Activated T-cell treated with anti-CD3 and anti-CD28 coated beads for 48 hours (primary cell): ENCODE data around the gene LAMA1.
"Not testable (repeated sequence)": the region's sequence is repeated elsewhere in the genome, so short reads cannot be mapped to it uniquely, and the experiment has no call there.

ENCODE experiments used
- DNase-seq: peaks from one replicate; pipeline ENCODE4 v3.0.0-alpha.2; 2020; ENCODE audit warnings: low read depth

Gene LAMA1

GRCh38 chr18:6949800-6950586, 167.6 kb downstream of the LAMA1 start:
- DNase-seq, result no peak

DNA sequence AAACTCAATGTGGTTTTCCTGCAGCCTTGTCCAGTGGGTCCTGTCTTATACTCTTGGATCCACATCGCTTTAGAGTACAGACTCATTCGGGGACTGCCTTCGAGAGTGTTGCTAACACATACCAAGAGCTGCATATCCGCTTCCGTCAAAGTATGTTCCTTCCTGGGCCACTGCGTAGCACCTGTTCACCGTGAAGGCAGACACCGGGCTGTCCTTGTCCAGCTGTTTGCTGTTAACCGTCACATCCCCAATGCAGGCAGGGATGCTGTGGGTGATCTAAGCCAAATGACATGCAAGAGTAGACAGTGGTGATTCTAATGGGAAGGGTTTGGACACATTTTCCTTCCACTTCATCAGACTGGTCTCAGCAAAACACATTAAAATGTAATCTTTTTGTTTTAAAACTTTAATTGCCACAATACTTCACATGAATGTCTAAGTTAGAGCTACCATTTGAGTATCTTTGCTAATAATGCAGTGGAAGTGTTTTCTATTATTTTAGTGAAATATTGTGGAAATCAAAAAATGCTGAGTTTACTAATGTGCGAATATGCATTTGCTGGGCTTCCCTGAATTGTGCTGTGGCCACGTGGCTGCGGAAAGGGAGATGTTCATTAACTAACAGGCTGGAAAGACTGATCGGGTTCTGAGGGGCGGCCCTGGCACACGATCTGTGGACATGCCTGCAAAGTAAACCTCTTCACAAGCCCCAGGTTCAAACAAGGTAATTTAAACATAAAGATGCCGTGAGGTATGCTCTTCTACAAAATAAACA, 169.1 kb downstream of the LAMA1 start:
- DNase-seq, result no peak

- no peak for DNase-seq
These were observed 170.1 kb downstream of the LAMA1 start for GRCh38 chr18:6947338-6948030.

DNA sequence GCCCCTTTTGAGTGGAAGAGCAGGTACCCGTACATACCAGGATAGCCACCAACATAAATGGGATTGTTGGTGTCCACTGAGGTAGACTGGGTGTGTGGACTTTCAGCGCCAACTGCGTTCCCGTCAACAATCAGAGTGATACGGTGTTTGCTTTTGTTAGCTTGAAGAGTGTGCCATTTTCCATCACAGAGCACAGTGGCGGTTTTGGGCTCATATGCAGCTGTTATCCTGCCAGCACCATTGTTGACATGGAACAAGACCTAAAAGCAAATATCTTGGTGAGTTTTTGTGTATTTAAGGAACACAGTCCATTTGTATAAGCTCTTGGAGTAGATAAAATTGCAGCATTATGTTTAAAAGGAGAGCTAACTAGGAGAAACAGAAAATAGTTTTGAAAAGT, 174.5 kb downstream of the LAMA1 start:
- DNase-seq, result no peak

GRCh38 chr18:6942742-6943141, 174.9 kb downstream of the LAMA1 start:
- no peak for DNase-seq

DNA sequence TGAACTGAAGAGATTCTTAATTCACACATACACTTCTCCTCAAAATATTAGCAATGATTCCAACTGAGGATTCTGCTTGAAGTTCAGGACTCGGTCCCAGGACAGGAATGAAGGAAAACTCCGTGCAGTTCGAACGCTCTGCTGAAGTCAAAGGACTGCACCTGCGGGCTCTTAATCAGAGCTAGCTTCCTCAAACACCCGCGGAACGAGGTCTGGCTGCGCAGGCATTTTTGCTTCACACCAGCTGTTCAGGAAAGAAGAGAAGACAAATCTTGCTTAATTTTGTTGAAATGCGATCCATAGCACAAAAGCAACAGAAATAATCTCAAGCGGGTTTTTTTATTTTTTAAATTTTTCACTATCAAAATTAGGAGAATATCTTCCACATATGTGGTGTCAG, 175.6 kb downstream of the LAMA1 start:
- no peak for DNase-seq

DNA sequence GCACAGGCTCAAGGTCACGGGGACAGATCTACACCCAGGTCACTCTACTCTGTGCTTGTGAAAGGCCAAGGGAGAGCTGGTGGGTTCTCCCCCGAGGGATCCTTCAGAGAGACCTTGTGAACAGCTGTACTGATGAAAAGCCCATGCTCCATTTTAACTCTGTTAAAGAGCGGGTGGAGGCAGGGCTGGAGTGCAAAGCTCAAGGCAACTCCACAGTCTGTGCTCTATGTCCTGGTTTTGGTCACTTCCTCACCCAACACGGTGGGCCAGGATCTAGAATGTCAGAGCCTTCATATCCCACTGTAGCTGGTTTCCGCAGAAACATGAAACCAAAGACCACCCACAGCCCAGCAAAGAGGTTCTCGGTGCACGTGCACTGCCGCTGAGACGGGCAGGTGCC, 177.1 kb downstream of the LAMA1 start:
- DNase-seq, result no peak

GRCh38 chr18:6939972-6940371, 177.6 kb downstream of the LAMA1 start:
- no peak for DNase-seq

GRCh38 chr18:6938403-6938802, 179.2 kb downstream of the LAMA1 start:
- DNase-seq, result not testable (repeated sequence)

DNA sequence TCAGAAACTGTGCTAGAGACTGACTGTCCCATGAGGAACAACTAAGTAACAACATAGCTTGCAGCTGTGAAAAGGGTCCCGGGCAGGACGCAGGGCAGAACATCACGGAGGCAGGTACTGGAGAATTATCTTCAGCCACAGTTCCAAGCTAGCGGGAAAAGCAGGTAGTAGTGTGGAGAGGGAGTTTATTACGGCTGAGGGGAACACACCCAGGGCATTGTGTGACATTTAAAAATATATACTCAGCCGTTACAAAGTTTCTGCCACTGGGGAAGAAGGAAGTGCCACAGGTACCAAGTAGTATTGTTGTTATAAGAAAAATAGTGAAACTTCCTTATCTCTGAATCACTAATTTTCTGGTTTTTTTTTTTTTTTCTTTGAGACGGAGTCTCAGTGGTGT, 179.6 kb downstream of the LAMA1 start:
- no peak for DNase-seq

DNA sequence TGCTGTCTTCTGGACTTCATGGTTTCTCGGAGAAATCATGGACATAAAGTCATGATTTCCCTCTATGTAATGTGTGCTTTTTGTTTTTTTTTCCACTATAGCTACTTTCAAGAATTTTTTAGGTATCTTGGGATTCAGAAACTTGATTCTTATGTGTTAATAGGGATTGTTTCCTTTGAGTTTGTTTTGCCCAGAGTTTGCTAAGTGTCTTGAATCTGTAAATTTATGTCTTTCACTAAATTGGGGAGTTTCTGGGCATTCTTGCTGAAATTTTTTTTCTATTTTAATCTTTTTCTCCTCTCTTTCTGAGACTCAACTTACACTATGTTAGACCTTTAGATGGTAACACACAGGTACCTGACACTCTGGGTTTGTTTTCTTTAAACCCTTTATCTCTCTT, 182.7 kb downstream of the LAMA1 start:
- no peak for DNase-seq

DNA sequence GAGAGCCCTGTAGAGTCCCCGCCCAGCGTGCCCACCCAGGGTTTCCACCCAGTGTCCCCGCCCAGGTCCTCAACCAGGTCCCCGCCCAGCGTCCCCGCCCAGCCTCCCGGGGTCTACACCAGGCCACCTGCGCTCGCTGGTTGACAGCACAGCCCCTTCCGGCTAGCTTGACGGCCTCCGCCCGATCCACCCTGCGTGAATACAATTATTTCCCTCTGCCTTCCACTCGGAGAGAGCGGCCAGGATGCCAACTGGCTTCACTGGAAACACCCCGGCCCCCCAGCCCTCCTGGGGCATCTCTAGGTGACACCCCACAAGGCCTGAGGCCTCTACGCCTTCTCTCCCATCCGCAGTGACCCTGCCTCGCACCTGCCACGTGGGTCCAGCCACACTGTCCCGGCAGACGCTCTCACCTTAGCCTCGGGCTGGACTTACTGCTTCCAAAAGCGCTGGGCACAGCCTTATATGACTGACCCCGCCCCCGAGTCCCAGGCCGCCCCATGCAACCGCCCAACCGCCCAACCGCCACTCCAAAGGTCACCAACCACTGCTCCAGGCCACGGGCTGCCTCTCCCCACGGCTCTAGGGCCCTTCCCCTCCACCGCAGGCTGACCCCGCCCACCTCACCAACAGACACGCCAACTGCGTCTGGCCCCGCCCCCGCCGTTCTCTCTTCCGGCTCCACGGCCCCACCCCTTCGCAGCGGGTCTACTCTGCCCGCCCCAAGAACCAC, 188.1 kb downstream of the LAMA1 start:
- no peak for DNase-seq

DNA sequence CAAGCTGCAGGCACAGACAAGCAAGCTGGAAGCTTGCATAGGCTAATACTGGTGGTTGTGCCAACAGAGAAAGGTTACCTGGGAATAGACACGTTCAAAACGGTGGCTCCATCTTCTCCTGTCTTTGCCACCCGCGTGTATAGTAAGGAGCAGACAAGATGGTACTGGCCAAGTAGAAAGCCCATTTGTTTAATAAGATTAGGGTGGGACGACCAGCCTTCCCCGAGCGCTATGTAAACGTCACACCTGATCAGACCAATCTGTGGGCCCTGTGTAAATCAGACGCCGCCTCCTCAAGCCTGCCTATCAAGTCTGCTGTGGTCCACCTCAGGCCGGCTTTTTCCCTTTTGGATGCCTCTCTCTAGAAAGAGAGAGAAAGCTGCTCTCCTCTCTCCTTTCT, 189.2 kb downstream of the LAMA1 start:
- no peak for DNase-seq

DNA sequence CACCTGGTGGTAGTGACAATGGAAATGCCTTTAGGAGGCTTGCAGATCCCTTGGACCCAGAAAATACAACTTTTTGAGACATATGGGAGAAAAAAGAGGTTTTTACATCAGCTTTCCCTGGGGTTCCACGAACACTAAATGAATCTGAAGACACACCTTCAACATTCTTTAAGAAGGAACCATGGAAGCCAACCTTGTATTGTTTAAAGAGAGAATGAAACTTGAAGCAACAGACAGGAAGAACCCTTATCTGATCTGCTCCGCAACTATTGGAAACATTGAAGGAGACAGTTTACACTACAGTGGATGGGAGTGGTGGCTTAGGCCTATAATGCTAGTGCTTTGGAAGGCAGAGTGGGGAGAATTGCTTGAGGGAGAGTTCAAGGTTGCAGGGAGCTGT, 190.4 kb downstream of the LAMA1 start:
- DNase-seq, result no peak

- DNase-seq, result no peak
These were observed 194.4 kb downstream of the LAMA1 start for GRCh38 chr18:6923220-6923619.

GRCh38 chr18:6921571-6921970, 196.0 kb downstream of the LAMA1 start:
- no peak for DNase-seq

- peak; percentile 1 for DNase-seq
These were observed 197.3 kb downstream of the LAMA1 start for GRCh38 chr18:6920099-6920955.

GRCh38 chr18:6917072-6917471, 200.5 kb downstream of the LAMA1 start:
- no peak for DNase-seq

DNA sequence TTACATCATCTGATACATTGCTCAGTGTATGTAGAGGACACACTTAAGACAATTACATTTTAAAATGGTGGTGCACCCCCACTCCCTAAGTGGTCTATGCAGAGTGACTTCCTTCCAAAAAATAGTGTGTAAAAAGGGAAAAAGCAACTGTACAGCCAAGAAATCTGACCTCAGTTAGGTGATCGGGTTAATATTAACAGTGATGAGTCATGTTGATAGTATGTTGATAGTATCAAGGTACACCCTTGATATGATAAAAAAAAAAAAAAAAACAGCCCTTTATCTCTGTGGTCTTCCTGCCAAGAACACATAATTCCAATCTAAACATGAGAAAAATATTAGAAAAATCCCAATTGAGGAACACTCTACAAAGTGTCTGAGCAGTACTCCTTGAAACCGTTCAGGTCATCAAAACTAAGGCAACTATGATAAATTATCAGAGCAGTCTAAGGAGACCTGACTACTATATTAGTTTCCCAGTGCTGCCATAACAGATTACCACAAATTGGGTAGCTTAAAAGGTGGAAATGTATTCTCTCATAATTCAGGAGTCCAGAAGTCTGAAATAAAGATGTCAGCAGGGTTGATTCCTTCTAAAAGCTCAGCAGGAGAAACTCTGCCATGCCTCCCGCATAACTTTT, 216.2 kb downstream of the LAMA1 start:
- DNase-seq, result no peak

DNA sequence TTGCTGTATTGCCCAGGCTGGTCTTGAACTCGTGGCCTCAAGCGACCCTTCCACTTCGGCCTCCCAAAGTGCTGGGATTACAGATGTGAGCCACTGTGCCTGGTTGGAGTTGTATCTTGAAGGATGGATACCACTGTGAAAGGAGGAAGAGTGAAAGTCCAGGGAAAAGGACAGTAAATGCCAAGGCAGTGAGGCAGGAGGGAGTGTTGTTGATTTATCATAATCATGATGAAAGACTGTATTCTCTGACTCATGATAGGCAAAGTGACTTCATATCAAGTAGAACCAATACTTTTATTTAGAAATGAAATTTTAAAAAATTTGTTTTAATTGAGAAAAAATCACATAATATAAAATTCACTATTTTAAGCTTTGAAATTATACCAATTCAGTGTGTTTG, 225.8 kb downstream of the LAMA1 start:
- no peak for DNase-seq
